Heart left ventricle (tissue), 13 donors: ENCODE measurements around the gene EIF2AK3.

Experiments used
- CTCF ChIP-seq, 12 donors: fragments of 200-600 bp; sonication (generic) in 4 of 12; IDR thresholded peaks; one replicate each; pipeline versions ENCODE4 v1.5.0 to v1.8.0; 2018 to 2022; ENCODE audit warnings: antibody characterized with exemption in 12 of 12, mild to moderate bottlenecking in 5 of 12
- POLR2A ChIP-seq, 2 donors: fragments of 450-650 bp; IDR thresholded peaks; one replicate each; pipeline ENCODE4 v1.6.1; 2017; ENCODE audit warnings: antibody characterized with exemption in 2 of 2, mild to moderate bottlenecking in 2 of 2, moderate library complexity in 2 of 2
- donor health status: ischemic (EF 13 %, LVEDD 7.1; RV severe dilation, severe dysfunction).
- donor health status: DM: no; HTN: yes; CAD: no.
- donor health status: DM: no; HTN: no; CAD: no.
- donor health status: ischemic (EF 25% LVEDD 6.9; RV normal size, moderate dysfunction).
- donor health status: ischemic (EF 25% LVEDD 5.7; RV mildly dilated, moderate dysfunction).
- donor health status: ischemic (EF 35%, LVEDD 5.7; RV mildly dilated, moderate dysfunction).
- donor health status: nonischemic (EF 11% LVEDD 7.7; RV severe dilation, severe dysfunction).
- donor health status: DM: yes; HTN: yes; CAD: no.
- donor health status: PGD.
- donor health status: ischemic (EF 29% LVEDD 5.4; RV normal size, mild dysfunction).
- donor health status: nonischemic (EF 23%, LVEDD 6.1; RV moderate dilation, normal function).

DNA sequence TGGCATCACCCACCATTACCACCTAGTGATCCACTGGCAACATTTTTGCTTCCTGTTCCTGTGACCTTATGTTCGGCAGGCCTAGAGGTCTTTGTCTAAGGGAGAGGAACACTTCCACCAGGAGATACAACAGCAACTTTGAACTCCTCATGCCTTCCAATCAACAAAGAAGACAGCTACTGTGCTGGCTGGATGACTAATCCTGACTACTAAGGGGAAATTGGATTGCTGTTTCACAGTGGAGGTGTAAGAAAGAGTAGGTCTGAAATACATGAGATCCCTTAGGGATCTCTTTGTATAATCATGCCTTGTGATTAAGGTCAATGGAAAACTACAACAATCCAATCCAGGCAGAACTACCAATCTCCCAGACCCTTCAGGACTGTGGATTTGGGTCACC, 45.2 kb downstream of the EIF2AK3 start:
- TF ChIP-seq CTCF (IDR thresholded peaks at IDR 0.05): no peak
- no peak for TF ChIP-seq POLR2A (IDR thresholded peaks at IDR 0.05)
